Stimulated activated CD8-positive, alpha-beta memory T cell treated with anti-CD3 and anti-CD28 coated beads, Interleukin-4, amount 100 ng/mL, for 4 hours (primary cell): ENCODE data around the gene FCGR3B.
"Not testable (repeated sequence)": the region's sequence is repeated elsewhere in the genome, so short reads cannot be mapped to it uniquely, and the experiment has no call there.

Source experiments
- DNase-seq, 2 donors: peaks; one replicate each; pipeline ENCODE4 v3.0.0-alpha.2; 2020; ENCODE audit warnings: low read depth in 2 of 2, low spot score in 1 of 2

FCGR3B gene

DNA sequence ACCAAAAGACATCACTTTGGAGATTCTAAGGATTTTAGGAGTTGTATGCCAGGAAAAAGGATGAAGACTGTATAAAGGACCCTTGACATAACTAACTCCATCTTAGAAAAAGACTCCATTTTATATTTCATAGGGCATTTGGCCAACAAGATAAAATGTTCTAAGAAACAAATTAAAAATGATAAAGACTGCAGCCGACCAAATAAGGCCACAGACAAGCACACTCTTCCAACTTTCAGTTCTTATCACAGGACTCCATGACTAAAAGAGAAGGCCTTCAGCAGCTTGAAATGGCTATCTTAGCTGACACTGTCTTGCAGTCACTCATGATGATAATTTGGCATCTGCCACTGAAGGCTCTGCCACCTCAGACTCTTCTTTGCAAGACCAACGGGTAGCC, 8.2 kb upstream of the FCGR3B start:
- DNase-seq: not testable (repeated sequence)

DNA sequence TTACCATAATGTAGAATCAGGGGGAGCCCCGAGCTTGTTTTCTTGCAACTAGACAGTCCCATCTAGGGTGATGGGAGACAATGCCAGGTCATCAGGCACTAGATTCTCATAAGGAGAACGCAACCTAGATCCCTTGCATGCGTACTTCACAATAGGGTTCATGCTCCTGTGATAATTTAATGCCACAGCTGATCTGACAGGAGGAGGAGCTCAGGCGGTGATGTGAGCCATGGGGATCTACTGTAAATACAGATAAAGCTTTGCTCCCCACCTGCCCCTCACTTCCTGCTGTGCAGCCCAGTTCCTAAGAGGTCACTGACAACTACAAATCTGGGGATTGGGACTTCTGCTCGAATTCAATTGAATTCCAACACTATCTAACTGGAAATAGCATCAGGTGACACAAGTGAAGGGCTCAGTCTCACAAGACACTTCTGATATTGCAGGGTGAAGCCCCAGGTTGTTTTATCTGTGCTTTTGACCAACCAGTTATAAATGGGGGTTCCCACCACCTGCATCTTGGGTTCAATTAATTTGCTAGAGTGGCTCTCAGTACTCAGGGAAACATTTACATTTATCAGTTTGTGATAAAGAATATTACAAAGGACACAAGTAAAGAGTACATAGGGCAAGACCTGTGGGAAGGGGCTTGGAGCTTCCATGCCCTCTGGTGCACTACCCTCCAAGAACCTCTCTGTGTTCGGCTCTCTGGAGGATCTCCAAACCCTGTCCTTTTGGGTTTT, 7.4 kb upstream of the FCGR3B start:
- not testable (repeated sequence) for DNase-seq

DNA sequence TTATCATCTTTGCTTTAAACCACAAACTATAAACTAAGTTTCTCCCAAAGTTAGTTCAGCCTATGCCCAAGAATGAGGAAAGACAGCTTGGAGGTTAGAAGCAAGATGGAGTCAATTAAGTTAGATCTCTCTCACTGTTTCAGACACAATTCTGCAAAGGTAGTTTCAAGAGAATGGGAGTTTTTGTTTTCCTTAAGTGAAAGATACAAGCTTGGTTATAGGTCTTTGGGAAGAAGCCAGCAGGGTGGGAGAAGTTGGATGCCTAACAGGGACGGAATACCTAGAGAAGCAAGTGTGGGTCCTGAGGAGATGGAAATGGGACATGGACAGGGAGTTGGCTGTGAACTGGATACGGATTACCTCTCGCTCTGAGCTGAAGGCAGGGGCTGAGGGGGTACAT, 6.0 kb upstream of the FCGR3B start:
- not testable (repeated sequence) for DNase-seq

DNA sequence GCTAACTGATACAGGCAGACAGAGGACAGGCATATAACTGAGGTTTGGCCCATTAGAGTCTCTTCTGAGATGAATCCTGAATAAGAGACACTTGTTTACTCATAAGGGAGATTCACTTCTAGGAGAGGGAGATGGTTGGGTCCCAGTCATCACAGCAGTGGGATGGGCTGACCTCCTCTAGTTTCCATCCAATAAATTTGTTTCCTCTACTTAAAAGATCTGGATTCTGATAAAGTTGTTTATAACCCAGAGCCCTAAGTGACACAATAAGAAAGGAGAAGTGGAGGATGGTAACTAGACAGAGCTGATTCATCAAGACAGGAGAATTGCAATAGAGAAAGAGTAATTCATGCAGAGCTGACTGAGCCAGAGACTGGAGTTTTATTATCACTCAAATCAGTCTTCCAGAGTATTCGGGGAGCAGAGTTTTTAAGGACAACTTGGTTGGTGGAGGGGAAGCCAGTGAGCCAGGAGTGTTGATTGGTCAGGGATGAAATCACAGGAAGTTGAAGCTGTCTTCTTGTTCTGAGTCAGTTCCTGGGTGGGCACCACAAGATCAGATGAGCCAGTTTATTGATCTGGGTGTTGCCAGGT, 5.3 kb upstream of the FCGR3B start:
- not testable (repeated sequence) for DNase-seq

DNA sequence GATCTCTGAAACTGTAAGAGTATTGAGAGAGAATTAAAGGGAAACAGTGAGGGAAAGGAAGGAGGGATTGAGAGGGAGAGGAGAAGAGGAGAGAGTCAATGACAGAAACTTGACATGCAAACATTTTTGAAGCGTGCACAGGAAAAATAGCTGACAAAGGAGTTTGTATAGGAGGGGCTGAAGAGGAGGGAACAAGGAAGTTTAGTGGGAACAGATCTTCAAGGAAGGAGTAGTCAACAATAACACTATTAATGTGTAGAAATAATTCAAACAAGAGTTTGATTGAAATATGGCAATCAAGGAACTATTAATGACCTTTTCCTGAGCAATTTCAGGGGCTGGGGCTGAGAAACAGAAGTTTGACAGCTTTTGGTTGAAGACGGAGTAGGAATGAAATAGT, 4.0 kb upstream of the FCGR3B start:
- DNase-seq: not testable (repeated sequence)

DNA sequence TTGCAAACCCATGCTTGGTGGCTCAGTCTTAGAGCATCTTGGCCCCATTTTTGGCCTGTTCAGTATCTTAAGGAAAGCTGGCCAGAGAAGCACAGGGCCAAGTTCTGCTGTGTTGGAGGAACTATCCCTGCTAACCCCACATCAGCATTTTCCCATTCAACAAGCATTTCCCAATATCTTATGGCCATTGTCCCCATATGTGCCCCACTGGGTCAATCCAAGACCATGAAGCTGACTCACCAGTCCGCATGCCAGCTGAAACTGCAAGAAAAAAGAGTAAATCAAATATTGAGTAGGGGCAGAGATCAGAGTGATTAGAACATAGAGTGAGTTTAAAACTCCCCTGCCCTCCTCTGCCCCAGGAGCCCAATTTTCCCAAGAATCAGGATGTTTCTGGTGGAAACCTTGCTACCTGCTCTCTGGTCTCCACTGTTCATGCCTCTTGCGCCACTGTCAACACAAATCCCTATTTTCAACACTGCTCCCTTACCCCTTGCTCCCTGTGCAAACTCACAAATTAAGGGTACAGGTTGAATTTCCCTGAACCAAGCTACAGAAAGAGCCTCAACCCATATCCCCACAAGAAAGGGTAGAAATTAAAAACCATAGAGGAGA, 741 bp downstream of the FCGR3B start:
- DNase-seq: not testable (repeated sequence)

DNA sequence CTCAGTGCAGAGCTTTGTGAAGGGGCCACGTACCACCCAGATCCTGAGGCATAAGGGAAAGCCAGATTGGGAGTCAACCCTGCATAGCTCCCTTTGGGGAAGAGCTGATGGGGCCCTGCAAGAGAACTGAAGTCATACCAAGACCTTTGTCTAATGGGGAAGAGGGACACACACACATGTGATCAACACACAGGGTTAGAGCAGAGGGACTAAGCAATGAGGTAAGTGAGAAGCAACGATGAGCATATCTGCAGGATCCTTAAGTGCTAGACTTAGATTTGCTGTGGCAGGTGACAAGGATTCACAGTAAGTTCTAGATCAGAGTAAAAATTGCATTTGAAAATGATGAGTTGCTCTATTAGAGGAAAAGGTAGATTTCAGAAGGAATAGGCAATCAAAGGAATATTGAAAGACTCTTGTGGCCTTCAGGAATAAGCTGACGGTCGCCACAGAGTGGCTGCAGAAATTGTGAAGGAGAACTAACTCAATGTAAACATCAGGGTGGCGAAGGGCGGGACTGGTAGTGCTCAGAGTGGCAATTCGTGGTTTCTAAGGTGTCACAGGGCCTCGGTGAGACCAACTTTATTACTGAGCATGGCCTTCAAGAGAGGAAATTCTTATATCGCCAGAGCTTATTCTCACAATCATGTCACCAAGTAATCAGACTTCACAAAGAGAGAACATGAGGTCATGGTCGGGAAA, 4.4 kb downstream of the FCGR3B start:
- not testable (repeated sequence) for DNase-seq

DNA sequence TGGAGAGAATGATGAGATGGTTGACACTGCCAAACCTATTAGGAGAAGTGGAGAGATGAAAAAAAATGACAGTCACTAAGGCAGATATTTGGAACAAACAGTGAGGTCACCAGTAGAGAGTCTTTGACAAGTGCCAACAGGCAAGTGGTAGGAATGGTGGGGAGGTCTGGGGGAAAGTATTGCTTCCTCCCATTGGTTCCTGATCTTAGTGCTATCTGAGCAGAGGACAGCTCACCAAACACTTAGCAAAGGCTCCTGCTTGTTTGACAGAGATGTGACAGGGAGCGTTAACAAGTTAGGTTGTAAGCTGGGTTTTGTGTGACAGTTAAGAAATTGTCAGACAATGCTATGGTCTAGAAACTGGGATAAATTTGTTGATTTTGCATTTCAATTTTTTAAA, 6.4 kb downstream of the FCGR3B start:
- DNase-seq: not testable (repeated sequence)

DNA sequence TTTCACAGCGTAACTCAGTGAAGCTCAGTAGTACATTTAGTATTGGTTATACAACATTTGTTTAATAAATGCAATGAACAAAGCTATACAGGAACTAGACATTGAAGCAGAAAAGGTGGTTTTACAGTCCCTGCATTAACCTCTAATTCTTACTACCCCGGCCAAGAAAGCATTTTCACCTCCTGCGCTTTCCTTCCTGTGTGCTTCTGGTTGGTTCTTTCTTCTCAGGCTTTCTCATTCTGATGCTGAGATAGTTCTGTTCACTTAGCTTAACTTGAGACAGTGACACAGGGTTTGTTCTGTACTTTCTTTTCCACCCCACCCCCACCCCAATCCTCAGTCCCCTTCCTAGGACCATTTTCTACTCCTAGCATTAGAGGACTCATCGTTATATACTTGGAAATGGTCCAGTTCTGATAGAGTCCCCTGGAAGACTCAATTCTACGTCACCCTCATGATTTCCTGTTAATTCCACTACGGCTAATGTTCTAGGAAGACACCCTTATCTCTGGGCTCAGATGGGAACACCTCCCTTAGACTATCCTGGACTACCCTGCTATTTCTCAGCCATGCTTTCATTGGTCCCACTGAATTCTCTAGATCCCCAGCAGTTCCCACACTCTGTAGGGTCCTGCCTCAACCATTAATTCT, 7.5 kb downstream of the FCGR3B start:
- DNase-seq: not testable (repeated sequence)

DNA sequence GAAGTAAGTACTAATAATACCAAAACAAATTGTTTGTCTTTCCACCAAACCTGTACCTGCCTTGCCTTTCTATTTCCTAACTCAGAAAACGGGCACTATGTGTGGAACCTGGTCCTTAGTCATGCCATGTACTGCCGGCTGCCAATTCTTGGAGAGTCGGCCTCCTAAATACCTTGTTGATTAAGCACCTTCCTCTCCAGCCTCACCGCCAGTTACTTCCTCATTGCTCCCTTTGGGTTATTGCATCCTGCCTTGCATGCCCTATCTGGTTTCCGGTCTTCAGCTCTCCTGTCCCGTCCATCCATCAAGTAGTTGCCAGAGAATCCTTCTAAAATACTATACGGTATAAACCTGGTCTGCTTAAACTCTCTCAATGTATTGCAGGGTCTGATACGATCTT, 8.9 kb downstream of the FCGR3B start:
- not testable (repeated sequence) for DNase-seq

DNA sequence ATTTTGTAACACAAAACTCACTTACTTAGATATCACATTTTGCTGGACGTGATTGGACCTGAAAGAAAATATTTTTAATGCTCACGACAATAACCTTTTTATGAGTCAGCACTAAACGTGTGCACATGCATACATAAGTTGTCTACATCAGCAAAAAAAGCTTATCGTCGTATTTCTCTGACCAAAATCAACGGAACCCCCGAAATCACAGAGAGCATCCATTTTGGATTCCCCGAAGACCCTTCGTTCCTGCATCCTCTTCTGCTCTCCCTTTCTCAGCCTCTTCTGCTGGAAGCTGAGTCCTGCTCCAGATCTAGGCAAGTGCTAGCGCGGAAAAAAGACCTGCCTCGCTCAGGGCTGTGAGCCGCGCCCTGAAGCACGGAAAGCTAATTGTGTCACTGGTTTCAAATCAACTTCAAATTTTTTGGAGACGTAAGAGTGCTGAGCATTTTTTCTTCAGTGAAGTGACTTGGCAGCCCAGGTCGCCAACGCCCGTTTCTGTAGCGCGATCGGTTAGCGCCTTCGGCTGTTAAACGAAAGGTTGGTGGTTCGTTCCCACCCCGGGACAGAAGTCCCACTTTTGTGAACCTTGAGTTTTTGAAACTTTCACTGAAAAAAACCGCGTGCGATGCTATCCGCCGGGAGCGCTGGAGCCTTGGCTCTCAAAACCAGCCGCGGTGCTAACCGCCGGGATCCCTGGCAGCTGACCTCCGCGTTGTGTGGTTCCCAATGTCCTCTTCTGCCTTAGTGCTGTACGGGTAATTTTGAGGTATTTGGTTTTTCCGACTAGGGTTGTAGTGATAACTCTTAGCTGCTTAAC, 9.6 kb downstream of the FCGR3B start:
- peak; percentile 32 to 64 for DNase-seq

DNA sequence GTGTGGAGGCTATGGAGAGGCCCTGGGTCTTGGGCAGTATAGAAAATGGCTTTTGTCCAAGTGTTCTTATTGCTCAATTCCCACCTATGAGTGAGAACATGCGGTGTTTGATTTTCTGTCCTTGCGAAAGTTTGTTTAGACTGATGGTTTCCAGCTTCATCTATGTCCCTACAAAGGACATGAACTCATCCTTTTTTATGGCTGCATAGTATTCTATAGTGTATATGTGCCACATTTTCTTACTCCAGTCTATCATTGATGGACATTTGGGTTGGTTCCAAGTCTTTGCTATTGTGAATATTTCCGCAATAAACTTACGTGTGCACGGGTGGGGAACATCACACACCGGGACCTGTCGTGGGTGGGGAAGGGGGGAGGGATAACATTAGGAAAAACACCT, 10.6 kb downstream of the FCGR3B start:
- not testable (repeated sequence) for DNase-seq

DNA sequence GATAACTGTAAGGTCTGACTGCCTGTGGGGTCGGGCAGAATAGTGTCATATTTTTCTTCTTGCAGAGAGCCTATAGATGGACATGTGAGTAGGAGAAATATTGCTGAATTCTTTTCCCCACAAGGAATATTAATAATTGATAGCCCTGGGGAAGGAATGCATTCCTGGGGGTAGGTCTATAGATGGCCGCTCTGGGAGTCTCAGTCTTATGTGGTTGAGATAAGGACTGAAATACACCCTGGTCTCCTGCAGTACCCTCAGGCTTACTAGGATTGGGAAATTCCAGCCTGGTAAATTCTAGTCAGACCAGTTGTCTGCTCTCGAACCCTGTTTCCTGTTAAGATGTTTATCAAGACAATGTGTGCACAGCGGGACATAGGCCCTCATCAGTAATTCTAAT, 12.5 kb downstream of the FCGR3B start:
- not testable (repeated sequence) for DNase-seq

DNA sequence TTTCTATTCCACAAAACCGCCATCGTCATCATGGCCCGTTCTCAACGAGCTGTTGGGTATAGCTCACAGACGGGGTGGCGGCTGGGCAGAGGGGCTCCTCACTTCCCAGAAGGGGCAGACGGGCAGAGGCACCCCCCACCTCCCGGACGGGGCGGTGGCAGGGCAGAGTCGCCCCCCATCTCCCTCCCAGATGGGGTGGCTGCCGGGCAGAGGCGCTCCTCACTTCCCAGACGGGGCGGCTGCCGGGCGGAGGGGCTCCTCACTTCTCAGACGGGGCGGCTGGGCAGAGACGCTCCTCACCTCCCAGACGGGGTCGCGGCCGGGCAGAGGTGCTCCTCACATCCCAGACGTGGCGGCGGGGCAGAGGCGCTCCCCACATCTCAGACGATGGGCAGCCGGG, 14.6 kb downstream of the FCGR3B start:
- not testable (repeated sequence) for DNase-seq

DNA sequence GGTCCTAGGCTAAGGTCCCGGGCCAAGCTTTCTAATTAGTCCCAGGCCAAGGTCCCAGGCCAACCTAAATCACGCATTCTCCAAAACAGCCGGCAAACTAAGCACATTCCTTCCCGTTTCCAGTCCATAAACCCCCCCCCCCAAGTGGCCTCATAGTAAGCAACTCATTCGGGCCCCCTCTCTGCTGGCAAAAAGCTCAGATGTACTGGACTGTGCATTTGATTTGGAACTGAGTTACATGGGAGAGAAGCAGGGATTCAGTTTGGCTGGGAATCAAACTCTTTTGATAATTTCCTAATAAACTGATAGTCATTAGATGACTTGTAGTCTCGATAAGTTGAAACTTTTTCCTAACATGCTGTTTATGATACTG, 17.8 kb downstream of the FCGR3B start:
- DNase-seq: not testable (repeated sequence)

DNA sequence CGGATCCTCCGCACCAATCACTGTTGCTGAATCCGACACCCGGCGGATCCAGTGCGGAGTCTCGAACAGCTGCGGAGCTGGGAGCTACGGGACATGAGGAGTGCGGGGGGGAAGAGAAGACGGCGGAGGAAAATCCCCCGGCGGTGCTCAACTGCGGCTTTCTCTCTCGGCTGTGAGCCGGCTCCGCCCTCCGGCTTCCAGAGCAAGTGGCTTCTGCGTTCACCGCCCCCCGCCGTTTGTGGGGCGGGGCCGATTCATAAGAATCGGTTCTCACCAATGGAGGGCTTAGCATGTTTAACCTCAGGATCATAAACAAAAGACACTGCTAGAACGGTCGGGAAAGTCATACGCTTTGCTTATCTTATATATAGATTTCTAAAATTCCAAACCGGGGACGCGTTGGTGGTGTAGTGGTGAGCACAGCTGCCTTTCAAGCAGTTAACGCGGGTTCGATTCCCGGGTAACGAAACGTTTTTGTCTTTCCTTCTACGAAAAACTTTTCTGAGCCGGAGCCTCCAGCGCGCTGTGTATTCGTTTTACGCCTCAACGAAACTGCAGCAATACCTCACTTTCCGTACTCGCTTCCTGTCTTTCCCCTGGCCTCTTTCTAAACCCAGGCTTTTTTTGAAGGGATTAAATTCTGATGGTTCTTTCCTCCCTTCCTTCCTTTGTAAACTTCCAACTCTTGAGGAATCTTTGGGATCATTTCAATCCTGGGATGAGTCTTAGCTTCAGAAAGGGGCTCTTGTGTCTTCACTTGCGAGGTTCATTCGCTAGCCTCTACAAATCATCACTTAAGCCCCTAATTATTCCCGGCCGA, 18.4 kb downstream of the FCGR3B start:
- DNase-seq: peak; percentile 71 to 77

DNA sequence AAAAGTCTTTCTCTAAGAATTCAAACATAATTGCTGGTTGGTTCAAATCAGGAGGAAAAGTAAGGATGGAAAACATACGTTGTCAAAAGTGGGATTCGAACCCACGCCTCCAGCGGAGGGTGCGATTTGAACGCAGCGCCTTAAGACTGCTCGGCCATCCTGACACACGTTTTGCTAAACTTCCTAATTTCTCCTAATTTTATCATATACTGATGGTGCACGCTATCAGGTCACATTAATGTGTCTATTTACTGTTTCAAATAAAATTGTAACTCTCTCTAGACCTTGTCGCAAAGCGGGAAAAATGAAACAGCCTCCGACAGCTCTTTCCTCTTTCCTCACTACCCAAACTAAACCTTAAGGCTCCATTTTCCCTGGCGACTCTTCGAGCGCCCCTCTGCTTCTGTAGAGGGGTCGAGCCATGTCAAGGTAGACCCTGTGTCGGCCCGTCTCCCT, 19.1 kb downstream of the FCGR3B start:
- not testable (repeated sequence) for DNase-seq

DNA sequence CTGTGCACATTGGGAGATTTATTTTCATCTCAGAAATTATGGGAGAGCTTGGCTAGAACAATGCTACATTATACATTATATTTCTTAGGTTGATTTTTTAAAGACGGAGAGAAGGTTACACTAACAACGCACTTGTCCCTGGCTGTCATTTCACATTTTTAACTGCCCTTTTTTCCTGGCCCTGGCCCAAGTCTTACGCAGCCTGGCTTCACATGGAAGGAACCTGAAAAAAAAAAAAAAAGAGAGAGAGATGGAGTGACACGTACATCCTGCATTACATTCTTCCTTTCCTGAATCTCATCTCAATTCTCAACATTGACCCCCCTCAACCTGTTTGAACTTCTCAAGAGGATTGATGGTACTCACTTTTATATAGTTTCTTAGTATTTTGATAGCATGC, 20.8 kb downstream of the FCGR3B start:
- DNase-seq: not testable (repeated sequence)

DNA sequence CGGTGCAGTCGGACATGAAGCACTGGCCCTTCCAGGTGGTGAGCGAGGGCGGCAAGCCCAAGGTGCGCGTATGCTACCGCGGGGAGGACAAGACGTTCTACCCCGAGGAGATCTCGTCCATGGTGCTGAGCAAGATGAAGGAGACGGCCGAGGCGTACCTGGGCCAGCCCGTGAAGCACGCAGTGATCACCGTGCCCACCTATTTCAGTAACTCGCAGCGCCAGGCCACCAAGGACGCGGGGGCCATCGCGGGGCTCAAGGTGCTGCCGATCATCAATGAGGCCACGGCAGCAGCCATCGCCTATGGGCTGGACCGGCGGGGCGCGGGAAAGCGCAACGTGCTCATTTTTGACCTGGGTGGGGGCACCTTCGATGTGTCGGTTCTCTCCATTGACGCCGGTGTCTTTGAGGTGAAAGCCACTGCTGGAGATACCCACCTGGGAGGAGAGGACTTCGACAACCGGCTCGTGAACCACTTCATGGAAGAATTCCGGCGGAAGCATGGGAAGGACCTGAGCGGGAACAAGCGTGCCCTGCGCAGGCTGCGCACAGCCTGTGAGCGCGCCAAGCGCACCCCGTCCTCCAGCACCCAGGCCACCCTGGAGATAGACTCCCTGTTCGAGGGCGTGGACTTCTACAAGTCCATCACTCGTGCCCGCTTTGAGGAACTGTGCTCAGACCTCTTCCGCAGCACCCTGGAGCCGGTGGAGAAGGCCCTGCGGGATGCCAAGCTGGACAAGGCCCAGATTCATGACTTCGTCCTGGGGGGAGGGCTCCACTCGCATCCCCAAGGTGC, 24.2 kb downstream of the FCGR3B start:
- not testable (repeated sequence) for DNase-seq
